Dermis microvascular lymphatic vessel endothelial cell (primary cell): Measurements from ENCODE around the gene ECE1. TPM values are rescaled to one million over a fixed set of nuclear protein-coding genes. Genes with fewer than 3 reads are reported as not detected.
A peak's percentile ranks its signal among the peaks of the same experiment; 100 is the strongest.

Source experiments
- DNase-seq, 2 donors: peaks; one replicate each; pipeline versions ENCODE4 v3.0.0 to v3.0.0-alpha.2; 2010; ENCODE audit warnings: low read depth in 2 of 2
- total RNA-seq: library from RNA; depleted of rRNA; stranded (reverse); fragments of >200 nt; gene quantifications from 2 replicates; pipeline ENCODE4 v1.2.1, GENCODE V29; 2014

ECE1 gene
- total RNA-seq, 1 donor from 2014 or later = 105 TPM

DNA sequence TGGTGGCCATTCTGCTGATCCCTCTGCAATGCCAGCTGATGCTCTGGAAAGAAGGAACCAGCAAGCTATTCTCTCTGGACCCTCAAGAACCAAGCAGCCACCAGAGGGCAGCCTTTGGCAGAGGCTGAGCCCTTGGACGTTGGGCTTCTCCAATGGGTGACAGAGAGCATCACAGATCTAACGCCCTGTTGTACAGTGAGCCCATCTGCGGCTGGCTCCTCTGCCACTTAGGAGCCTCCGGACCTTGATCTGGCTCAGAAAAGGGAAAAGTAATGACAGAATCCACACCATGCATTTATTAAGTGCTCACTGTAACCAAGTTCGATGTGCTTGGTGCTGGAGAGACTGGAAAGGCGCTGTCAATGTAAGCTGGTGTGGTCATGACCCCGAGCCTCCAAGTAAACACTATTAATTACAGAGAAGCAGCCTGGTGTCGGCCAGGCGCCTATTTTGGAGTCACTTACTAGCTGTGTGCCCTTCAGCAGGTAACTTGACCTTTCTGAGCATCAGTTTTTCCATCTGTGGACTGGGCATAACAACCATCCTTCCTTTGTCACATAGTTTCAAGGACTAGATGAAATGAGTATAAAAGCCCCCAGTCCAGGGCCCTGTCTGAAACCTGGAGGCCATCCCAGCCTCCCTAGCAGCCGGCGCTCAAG is 34.9 kb downstream of the ECE1 start:
- DNase-seq = peak; percentile 75 to 87

DNA sequence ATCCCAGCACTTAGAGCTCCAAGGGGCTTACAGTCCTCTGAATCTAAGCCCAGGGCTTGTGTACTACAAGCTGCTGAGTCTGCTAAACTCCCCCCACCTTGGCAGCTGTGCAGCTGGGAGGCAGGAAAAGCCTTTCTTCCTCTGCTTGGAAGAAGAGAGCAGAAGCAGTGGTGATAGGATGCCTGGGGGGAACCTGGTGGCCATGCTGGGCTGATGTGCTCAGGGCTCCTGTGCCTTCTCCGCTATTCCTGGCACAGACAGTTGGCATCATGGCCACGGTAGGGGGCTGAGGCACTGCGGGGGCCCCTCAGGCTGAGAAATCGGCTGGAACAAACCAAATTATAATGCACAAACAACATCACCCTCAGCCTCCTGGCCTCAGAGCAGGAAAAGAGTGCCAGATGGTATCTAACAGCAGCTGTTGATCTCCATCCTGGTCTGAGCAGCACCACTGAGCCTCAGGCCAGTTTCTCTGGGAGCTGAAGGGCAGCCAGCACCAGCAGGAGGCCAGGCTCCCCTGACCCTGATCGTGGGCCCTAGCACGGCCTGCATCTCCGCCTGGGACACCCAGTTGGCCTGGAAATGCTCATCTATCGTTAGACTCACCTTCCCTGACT is 35.8 kb downstream of the ECE1 start:
- DNase-seq = peak in 1 of 2 donors; percentile 61

DNA sequence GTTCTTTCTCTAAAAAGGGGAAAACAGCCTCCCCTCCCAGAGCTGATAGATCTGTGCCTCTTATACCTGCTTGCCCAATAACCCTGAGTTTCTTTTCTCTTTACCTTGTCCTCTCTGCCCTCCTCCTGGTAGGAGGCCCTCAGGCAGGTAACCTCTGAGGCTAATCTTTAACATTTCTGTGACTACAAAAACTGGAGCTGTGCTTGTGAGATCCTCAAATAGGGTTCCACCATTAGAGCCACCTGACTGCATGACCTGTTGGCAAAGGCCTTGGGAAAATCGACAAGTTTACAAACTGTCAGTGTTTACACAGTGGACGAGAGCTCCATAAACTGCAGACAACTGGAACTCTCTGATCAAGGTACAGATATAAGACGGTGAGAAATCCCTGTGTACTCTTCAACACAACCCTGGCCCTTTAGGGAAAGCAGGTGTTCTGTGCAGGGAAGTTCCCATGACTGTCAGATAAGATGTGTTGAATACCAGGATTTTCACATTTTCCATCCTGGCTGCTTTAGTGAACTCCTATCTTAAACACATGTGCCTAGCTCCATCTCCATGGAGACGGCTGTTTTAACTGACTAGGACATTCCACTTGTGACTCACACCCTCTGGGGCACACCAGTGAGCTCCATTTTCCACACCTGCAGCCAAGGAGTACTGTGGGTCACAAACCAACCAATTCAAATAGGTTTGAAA is 38.3 kb downstream of the ECE1 start:
- peak; percentile 97 to 100 for DNase-seq

DNA sequence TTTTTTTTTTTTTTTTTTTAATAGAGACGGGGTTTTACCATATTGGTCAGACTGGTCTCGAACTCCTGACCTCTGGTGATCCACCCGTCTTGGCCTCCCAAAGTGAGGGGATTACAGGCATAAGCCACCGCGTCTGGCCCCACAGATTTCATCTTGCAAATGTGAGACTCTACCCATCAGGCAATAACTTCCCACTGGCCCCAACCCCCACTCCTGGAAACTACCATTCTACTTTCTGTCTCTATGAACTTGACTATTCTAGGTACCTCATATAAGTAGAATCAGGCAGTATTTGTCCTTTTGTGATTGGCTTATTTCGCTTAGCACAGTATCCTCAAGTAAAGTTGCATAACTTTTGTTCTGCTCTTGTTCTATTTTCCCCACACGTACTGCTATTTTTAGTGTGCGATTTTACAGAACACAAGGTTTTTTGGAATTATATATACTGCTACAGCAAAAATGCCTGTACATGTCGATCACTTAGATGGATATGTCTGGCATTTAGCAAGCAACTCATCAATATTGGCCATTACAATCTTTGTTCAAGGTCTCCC is 40.2 kb downstream of the ECE1 start:
- no peak for DNase-seq

DNA sequence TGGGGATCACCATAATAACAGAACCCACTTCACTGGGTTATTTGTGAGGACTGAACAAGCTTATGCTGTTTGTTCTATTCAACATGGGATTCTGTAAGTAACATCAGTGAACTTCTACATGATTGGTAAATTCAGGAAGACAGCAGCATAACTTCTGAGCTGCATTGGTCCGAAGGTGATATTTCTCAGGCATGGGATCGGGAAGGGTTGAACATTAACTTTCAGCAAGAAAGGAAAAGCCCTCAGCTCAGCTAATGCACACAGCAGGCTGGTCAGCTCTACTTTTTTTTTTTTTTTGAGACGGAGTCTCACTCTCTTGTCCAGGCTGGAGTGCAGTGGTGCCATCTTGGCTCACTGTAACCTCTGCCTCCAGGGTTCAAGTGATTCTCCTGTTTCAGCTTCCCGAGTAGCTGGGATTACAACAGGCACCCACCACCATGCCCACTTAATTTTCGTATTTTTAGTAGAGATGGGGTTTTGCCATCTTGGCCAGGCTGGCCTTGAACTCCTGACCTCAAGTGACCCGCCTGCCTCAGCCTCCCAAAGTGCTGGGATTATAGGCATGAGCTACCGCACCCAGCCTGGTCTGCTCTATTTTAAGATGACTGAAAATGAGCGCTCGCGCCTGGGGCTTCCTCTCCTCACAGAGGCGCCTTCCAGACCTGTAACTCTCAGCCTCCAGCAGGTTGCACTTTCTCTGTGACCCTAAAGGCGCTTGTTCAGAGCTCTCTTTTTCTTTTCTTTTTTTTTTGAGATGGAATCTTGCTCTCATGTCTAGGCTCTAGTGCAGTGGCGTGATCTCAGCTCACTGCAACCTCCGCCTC is 42.2 kb downstream of the ECE1 start:
- DNase-seq = no peak

DNA sequence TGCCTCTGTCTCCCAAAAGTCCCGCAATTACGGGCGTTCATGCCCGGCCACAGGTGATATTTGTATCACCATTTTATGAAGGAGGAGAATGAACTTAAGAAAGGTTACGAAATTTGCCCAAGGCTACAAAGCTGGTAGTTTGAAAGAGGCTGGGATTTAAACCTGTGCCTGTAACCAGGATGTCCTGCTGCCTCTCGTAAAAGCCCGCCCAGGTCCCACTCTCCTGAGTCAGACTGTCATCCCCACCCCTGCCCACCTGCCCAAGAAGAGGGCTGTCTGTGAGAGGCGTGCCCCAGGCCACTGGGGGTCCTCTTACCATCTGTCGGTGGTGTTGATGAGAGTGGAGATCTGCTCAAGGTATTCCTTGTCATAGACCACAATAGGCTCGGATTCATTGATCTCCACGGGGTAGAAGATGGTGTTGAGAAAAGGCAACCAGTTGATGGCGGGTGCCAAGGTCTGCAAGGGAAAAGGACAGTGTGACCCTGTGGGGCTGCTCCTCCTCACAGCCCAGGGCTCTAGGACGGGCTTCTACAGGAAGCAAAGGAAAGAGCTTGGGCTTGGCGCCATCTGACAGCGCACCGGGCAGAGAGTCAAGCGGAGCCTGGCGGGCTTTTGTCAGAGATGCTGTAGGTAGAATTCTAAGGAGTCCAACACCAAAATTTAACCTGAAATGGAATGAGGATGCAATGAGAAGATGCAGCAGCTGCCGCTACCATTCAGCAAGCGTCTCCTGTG is 43.2 kb downstream of the ECE1 start:
- DNase-seq = no peak

DNA sequence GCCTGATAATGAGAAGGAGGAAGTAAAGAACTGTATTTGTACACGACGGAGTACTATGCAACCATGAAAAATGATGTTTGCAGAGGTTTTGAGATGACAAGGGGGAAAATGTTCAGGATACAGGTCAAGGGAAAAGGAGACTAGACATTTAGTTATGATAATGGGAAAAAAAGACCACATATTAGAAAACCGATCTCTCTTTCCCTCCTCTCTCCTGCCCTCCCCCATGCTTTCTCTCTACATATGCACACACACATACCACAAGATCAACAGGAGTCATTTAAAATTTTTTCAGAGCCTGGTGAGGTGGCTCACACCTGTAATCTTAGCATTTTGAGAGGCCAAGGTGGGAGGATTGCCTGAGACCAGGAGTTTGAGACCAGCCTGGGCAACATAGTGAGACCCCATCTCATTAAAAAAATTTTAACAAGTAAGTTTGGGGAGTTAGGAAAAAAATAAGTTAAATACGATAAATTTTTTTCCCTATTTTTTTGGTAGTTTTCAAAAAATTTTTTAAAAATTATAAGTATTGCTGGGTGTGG is 44.5 kb downstream of the ECE1 start:
- DNase-seq = no peak

DNA sequence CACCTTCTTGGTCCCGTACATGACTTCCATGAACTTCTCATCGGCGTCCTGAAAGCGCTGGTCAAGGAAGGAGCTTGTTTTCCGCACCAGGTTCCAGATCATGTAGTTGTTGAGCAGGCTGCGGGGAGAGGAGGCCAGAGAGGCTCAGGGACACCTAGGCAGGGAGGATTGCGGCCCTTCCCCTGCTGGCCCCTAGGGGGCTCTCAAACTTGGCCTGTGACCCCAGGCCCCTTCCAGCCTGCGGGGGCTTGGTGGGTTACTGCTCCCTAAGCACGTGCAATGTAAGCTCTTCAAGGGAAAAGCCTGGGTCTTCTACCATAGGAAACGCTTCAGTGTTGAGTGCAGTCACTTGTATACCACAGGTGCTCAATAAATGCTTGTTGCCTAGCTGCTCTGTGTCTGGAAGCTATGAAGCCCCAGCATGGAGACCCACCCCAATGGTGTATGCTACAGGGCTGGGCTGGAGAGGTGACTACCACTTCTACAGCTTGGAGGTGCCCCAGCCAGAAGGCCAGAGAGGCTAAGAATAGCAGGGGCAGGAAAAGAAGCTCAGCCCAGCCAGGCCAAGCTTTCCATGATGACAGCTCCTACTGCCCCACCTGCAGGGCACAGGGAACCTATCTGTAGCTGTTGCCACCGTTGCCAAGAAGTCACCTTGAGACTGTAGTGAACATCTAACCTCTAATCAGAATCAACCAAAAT is 45.1 kb downstream of the ECE1 start:
- DNase-seq = no peak

DNA sequence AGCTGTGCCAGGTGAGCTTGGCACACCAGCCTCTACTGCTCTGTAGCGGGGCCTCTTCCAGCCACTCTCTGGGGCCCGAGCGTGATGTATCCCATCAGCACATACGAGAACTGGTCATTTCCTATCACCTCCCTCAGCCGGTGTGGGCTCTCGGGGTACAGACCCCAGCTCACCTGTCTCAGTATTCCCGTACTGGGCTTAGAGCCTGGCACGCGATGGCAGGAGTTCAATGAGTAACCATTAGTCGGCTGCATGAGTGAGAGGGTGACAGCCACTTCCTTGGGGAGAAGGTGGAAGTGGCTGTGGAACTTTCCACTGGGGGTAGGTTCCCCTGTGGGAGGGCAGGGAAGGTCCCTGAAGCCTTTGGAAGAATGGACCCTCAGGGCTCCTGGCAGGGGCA is 46.1 kb downstream of the ECE1 start:
- DNase-seq = no peak

DNA sequence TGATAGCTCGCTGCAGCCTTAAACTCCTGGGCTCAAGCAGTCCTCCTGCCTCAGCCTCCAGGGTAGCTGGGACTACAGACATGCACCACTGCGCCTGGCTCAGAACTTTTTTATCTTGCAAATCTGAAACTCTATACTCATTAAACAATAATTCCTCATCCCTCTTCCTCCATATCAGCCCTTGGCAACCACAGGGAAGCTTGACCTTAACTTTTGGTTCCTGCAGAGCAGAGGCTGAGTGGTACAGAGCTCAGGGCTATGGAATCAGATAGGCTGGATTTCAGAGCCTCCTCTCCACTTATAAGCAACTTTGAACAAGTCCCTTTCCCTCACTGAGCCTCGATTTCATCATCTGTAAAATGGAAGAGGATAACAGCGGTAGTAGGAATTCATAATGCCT is 47.4 kb downstream of the ECE1 start:
- DNase-seq = no peak

DNA sequence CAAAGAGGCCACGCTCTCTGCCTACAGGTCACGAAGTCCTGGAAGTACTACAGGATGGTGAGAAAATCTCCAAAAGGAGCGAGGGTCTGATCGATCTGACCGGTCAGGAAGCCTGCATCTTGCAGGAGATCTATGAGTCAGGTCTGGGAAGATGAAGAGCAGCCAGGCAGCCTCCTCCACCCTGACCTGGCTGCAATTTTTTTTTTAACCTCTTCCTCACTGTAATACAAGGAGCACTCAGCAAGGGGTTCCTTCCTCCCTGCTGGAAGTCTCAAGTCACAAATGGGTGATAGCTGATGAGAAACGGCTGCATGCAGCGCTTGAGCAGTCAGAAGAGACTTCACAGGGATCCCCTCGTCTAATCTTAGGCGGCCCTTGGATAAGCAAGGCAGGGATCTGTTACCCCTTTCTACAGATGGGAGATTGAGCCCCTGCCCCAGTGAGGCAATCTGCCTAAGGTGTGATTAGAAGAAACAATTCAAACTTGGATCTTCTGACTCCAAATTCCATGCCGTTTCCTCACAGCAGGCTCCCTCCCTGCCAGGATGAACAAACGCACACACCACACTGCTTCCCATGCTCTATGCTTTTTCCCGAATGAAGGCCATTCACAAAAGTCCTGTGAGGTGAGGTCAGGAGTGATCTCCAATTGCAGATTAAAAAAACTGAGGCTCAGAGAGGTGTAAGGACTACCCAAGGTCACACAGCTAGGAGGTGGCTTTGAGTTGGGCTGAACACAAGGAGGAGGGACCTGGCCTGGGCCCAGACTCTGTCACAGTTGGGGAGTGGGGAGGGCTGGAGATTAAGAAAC is 48.3 kb downstream of the ECE1 start:
- DNase-seq = no peak

DNA sequence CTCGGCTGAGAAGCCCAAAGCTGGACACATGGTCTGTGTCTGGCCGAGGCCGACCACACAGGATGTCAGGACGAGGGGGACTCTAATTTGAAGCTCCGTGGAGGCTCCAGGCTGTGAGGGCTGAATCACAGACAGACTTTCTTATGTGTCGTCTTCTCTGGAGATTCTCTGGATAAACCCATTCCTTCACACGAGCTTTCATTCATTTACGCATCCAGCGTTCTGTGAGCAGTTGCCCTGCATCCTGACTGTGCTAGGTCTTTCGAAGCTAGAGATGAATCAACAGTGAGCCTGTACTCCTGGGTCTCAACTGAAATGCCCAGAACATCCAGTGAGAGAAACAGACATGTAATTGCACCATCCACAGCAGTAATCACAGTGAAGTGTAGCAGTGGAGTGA is 49.6 kb downstream of the ECE1 start:
- DNase-seq = no peak

DNA sequence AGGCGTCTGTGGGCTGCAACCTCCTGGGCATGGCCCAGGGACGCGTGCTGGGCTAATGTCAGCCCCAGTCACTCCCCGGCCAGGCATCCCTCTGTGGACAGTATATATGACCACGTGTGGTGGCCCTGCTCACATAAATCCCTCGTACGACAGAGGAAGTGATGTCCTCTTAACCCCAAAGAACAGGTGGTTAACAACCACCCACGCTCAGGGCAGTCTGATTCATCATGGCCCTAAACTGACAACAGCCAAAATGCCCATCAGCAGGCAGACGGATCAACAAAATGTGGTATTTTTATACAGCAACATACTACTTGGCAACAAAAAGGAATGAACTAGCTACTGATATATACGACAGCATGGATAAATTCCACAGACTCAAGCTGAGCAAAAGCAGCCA is 51.0 kb downstream of the ECE1 start:
- no peak for DNase-seq

DNA sequence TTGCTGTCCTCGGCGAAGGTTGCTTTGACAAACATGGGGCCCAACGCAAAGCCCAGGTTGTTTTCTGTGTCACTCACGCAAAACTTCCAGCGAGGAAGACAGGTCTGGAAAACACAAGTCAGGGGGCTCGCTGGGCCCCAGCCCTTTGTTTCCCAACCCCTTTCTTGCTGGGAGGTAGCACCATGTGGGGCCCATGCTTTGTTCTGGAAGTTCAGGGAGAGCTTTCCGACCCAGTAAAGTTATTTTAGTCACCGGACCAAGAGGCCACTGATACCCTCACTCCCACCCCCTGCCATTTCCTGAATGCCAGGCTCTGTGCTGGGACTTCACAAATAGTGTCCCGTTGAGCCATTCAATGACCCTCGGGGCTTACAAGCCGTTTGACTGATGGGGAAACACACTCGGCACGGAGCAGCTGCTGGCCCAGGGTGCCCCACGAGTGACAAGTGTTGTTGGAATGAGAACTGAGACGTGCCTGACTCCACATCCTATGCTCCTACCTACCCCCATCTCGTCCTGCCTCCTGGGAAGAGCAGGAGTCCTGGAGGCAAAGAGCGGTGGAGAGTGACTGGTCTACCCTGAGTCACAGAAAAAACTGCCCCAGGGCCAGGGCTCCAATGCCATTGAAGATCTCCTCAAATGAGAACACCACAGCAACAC is 52.0 kb downstream of the ECE1 start:
- DNase-seq = no peak

DNA sequence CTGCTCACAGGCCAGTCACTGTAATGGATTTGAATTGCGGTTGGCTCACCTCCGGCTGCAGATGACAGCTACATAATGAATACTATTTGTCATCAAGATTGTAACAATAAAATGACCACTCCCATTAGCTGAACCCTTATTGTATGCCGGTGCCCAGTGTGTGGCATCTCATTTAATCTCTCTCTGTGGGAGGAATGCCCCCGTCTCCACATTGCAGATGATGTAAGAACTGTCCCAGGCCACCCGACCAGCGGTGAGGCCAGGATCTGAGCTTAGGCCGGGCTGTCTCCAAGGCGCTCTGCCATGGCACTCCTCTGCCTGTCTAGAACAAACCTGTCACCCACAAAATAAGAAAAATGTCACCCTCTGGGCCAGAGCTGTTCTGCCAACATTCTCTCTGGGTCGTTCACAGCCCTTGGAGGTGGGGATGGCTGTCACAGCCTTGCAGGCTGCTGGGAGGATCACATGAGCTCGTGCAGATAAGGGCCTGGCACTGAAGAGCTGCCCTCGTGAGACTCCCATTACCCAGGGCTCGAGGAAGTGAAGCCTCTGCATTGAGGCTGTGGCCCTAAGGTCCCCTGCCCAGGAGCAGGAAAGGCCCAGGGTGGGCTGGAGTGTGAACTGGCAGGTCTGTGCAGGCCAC is 52.7 kb downstream of the ECE1 start:
- DNase-seq = no peak

DNA sequence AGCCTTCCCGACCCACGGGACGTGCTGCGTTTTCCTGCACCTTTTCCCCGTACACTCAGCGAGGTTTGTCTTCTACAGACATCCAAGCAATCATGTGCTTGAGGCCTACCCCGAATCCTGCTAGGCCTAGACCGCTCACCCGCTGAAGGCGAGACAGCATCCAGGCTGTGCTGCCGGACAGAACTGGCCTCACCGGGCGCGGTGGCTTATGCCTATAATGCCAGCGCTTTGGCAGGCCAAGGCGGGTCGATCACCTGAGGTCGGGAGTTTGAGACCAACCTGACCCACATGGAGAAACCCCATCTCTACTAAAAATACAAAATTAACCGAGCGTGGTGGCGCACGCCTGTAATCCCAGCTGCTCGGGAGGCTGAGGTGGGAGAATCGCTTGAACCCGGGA is 54.1 kb downstream of the ECE1 start:
- no peak for DNase-seq

DNA sequence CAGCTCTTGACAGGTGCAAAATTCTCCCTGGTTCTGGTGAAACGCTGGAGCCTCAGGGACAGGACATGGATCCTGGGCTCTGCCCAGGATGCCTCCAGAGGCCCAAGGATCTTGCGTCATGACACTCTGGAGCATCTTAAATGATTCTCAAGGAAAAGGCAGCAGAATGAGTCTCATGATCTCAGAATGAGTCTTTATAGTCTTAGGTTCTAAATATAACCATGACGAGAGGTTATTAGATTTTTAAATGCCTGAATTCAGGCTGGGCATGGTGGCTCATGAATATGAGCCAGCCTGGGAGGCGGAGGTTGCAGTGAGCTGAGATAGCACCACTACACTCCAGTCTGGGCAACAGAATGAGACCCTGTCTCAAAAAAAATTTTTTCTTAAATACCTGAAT is 55.5 kb downstream of the ECE1 start:
- DNase-seq = no peak

DNA sequence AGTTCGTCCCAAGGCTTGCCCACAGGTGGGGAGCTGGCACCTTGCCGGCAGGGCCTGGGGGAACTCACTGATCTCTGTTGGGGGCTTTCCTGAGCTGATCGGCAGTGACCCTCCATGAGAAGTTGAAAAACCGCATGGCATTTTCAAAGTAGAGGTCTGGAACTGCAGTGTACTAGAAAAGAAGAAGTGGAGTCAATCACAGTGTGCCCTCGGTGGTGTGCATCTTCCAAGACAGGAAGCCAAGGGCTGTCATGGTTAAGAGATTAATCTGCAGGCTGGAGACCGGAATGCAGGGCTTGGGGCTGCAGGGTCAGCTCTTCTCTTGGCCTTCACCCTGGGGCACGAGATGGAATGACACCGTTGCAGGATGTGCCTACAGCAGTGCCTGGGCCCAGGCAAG is 56.8 kb downstream of the ECE1 start:
- DNase-seq = no peak
